ENCODE results near the gene TEDC2.
"Not testable (repeated sequence)": the region's sequence is repeated elsewhere in the genome, so short reads cannot be mapped to it uniquely, and the experiment has no call there.

Gene TEDC2

DNA sequence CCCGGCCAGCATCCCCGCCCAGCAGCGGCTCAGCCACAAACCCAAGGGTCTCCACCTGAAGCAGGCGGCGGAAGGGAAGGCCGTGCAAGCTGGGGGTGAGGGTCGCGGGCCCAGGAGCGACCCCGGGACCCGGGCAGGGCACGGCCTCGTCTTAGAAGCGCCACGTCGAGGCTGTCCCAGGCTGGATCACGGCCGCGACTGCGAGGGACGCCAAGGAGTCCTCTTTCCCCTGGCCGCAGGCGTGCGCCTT, 31.2 kb upstream of the TEDC2 start:
- H3K4me1 Mint-ChIP-seq = peaks cover 18% of the 10 kb centered on the region
- no peaks in the 10 kb centered on the region for H3K27me3 Mint-ChIP-seq (ENCODE audit: low read depth)
- H3K9me3 Mint-ChIP-seq = no peaks in the 10 kb centered on the region
- peaks cover 13% of the 10 kb centered on the region for H3K36me3 Mint-ChIP-seq (ENCODE audit: low read depth)
- H3K4me3 Mint-ChIP-seq = peak overlapping the region; percentile 87 to 92 (median 91)
- H3K27ac Mint-ChIP-seq = peak overlapping the region in 1 of 3 experiments; percentile 62
- TF ChIP-seq, protein P1, sequence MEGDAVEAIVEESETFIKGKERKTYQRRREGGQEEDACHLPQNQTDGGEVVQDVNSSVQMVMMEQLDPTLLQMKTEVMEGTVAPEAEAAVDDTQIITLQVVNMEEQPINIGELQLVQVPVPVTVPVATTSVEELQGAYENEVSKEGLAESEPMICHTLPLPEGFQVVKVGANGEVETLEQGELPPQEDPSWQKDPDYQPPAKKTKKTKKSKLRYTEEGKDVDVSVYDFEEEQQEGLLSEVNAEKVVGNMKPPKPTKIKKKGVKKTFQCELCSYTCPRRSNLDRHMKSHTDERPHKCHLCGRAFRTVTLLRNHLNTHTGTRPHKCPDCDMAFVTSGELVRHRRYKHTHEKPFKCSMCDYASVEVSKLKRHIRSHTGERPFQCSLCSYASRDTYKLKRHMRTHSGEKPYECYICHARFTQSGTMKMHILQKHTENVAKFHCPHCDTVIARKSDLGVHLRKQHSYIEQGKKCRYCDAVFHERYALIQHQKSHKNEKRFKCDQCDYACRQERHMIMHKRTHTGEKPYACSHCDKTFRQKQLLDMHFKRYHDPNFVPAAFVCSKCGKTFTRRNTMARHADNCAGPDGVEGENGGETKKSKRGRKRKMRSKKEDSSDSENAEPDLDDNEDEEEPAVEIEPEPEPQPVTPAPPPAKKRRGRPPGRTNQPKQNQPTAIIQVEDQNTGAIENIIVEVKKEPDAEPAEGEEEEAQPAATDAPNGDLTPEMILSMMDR (IDR thresholded peaks at IDR 0.05; ENCODE audit: unreplicated experiment in 3 of 3) = peak in 1 of 3 experiments; percentile 5

DNA sequence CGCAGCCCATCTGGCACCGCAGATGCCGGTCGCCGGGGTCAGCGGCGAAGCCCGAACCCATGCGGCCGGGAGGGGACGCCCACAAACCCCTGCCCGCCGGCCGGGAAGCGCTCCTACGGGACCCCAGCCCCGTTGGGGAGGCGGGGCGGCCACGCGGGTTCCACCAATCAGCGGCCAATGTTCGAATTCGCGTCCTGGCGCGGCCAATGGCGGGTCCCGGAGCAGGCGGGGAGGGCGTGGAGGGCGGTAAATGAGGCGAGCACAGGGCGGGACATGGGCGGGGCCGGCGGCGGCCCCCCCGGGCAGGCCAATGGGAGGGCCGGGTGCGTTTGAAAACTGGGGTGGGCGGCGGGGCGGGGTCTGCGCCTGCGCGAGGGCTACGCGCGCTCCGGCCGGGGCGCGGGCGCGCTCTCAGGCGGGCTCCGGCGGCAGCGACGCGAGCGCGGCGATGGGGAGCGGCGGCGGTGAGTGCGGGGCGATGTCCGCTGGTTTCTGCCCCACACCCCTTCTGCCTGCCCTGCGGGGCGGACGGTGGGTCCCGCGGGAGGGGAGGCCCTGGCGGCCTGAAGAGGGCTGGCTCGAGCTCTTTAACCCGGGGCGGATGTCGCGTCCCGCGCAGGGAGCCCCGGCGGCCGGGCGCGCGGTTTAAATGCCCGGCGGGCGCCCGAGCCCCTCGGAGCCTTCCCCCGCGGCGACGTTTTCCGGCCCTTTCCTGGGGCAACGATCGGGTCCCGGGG, 30.7 kb upstream of the TEDC2 start, which contains the start of gene CCNF:
Gene CCNF, plus strand, starts transcription at position 414 of the 737 bp plus-strand sequence. Its CDS starts 35 bp downstream, at position 449.
- TF ChIP-seq, protein P1 (IDR thresholded peaks at IDR 0.05; ENCODE audit: unreplicated experiment in 3 of 3) = no peak
- Mint-ChIP-seq H3K4me1 (peaks cover 18% of the 10 kb centered on the region), H3K27ac (peak within 1 kb of the TSS in 2 of 3 experiments; percentile 59 to 62), H3K9me3 (no peaks in the 10 kb centered on the region), H3K27me3 (ENCODE audit: low read depth) (no peaks in the 10 kb centered on the region), H3K4me3 (peak within 1 kb of the TSS; percentile 87 to 92 (median 91)), H3K36me3 (ENCODE audit: low read depth) (peaks cover 15% of the 10 kb centered on the region)

DNA sequence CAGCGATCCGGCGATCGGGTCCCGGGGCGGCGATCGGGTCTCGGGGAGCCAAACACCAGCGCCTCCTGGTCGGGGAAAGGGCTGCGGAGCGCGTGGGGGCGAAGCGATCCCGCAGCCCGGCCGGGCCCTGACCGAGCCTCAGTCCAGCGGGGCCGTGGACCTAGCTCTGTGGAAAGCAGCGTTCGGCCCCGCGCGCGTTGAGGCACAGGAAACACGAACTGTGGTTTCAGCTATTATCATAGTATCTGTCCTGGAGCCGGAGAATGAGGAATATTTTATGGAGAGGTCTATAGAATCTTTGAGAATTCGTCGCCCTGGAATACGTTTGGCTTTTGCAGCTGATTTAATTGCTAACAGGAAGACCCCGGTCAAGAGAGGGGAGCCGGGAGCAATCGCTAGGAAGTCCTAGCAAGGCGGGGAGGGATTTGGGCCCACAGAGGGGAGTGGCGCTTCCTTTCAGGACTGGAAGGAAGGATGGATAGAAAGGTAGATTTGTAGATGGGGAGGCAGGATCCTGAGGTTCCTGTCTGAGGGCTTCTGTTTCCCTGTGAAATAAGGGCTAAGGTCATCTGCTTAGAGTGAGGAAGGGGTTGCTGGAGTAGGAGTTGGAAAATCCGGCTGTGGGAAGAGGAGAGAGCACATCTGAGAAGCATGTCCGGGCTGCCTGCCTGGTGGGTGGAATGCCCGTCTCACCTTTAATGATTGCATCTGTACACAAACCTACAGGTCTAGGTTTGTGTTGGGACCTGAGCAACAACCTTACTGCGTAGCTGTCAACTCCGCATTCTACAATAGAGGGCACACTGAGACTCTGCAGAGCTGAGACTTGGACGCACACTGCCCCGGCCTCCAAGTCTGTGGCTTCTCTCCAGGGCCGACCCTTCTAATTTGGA, 29.9 kb upstream of the TEDC2 start:
- H3K9me3 Mint-ChIP-seq = no peaks in the 10 kb centered on the region
- peaks cover 19% of the 10 kb centered on the region for H3K36me3 Mint-ChIP-seq (ENCODE audit: low read depth)
- no peaks in the 10 kb centered on the region for H3K27me3 Mint-ChIP-seq (ENCODE audit: low read depth)

DNA sequence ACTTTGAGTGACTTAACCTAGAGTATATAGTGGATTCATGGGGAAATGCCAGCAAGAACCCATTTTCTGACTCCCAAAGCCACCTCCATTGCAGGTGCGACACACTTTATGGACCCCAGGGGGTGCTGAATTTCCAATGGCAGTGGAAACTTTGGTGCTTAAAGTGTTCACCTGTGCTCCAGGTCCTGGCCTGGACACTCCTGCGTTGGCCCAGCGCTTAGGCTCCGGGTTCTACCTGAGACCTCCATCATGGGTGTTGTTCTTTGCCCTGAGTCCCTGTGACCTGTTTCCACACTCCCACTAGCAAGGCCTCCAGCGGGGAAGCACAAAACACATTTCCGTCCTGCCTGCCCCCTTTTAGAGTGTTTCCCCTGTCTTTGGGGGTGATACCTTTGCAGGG, 27.6 kb upstream of the TEDC2 start:
- no peak overlapping the region for H3K27ac Mint-ChIP-seq
- peaks cover 35% of the 10 kb centered on the region for H3K36me3 Mint-ChIP-seq (ENCODE audit: low read depth)
- H3K4me1 Mint-ChIP-seq = peaks cover 18% of the 10 kb centered on the region
- H3K27me3 Mint-ChIP-seq (ENCODE audit: low read depth) = no peaks in the 10 kb centered on the region
- peak overlapping the region in 2 of 3 experiments; percentile 19 to 27 for H3K4me3 Mint-ChIP-seq
- TF ChIP-seq, protein P1 (IDR thresholded peaks at IDR 0.05; ENCODE audit: unreplicated experiment in 3 of 3) = no peak
- H3K9me3 Mint-ChIP-seq = no peaks in the 10 kb centered on the region

More for the DNA sequence above, 29.9 kb upstream of the TEDC2 start:
- TF ChIP-seq, protein P1 (IDR thresholded peaks at IDR 0.05; ENCODE audit: unreplicated experiment in 3 of 3) = peak in 1 of 3 experiments; percentile 29
- Mint-ChIP-seq H3K27ac (peak overlapping the region in 2 of 3 experiments; percentile 5 to 39), H3K4me3 (peak overlapping the region; percentile 84 to 91 (median 90)), H3K4me1 (peaks cover 18% of the 10 kb centered on the region)

DNA sequence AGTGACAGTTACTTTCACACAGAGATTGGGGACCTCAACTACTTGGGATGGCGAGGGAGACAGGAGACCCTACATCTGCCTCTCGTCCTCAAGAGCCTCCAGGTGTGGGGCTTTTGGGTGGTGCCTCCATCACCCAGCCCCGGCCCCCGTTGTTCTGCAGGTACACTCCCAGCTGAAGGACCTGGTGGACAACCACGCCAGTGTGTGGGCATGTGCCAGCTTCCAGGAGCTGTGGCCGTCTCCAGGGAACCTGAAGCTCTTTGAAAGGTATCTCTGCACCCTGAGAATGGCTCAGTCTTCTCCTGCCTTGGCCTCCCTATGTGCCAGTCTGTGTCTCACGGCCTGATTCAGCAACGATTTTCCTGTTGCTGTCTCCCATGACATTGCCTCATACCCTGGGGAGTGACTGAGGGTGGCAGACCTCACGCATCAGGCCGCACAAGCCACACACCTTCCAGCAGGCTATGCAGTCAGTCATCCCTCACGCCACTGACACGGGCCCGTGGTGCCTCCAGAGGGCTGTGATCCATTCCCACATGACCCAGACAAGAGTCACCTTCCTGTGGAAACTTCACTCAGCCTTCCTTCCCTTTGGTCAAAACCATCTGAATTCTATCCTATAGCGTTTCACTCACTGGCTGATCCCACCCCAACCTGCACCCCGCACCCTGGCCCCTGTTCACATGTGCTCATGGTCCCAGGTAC, 27.0 kb upstream of the TEDC2 start:
- H3K4me1 Mint-ChIP-seq = peaks cover 14% of the 10 kb centered on the region
- no peaks in the 10 kb centered on the region for H3K9me3 Mint-ChIP-seq
- H3K27ac Mint-ChIP-seq = no peak overlapping the region
- H3K27me3 Mint-ChIP-seq (ENCODE audit: low read depth) = no peaks in the 10 kb centered on the region
- peaks cover 40% of the 10 kb centered on the region for H3K36me3 Mint-ChIP-seq (ENCODE audit: low read depth)
- TF ChIP-seq, protein P1 (IDR thresholded peaks at IDR 0.05; ENCODE audit: unreplicated experiment in 3 of 3) = no peak
- peak overlapping the region in 2 of 3 experiments; percentile 19 to 27 for H3K4me3 Mint-ChIP-seq

DNA sequence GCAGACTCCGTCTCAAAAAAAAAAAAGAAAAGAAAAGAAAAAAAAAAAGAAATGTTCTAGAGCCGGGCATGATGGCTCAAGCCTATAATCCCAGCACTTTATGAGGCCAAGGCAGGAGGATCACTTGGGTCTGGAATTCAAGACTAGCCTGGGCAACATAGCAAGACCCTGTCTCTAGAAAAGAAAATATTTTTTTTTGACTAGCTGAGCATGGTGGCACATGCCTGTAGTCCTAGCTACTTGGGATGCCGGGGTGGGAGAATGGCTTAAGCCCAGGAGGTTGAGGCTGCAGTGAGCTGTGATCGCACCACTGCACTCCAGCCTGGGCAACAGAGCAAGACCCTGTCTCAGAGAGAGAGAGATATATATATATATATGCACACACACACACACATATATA, 24.7 kb upstream of the TEDC2 start:
- not testable (repeated sequence) for H3K27ac Mint-ChIP-seq; H3K27me3 Mint-ChIP-seq (ENCODE audit: low read depth); H3K9me3 Mint-ChIP-seq; H3K4me1 Mint-ChIP-seq; H3K4me3 Mint-ChIP-seq
- peaks cover 60% of the 10 kb centered on the region for H3K36me3 Mint-ChIP-seq (ENCODE audit: low read depth)

All from nephron (organoid).